Brain microvascular endothelial cell (primary cell): ENCODE data around the gene POU2F1.

Experiments used
- DNase-seq: peaks from one replicate; pipeline ENCODE4 v3.0.0-alpha.2; 2020
- H3K27ac ChIP-seq: fragments of 250-450 bp; sonication (Bioruptor Pico); 2 replicates; pipeline ENCODE4 v1.5.1; 2020; ENCODE audit warnings: mild to moderate bottlenecking, moderate library complexity
- H3K27me3 ChIP-seq: fragments of 250-450 bp; sonication (Bioruptor Pico); replicated peaks from 2 replicates; pipeline ENCODE4 v1.5.1; 2020; ENCODE audit warnings: mild to moderate bottlenecking
- H3K36me3 ChIP-seq: fragments of 250-450 bp; sonication (Bioruptor Pico); replicated peaks from 2 replicates; pipeline ENCODE4 v1.5.1; 2020; ENCODE audit warnings: mild to moderate bottlenecking
- H3K4me3 ChIP-seq: 2 replicates; pipeline ENCODE4 v1.5.1; 2011; ENCODE audit warnings: low read depth, mild to moderate bottlenecking, control low read depth, low read length, moderate library complexity
- in situ Hi-C: cut with HindIII; loops from 2 replicates; pipeline ENCODE4 v1.10.0; 2017; ENCODE audit warnings: low sequenced_read_pairs, low pct_ligation_motif_present
- TF ChIP-seq, protein P1 (sequence below): IDR thresholded peaks from 2 replicates; pipeline ENCODE4 v1.5.1; 2011; ENCODE audit warnings: low read depth, mild to moderate bottlenecking, moderate library complexity, low read length, control low read depth, inconsistent platforms; ENCODE audit errors: missing control alignments

The POU2F1 gene

DNA sequence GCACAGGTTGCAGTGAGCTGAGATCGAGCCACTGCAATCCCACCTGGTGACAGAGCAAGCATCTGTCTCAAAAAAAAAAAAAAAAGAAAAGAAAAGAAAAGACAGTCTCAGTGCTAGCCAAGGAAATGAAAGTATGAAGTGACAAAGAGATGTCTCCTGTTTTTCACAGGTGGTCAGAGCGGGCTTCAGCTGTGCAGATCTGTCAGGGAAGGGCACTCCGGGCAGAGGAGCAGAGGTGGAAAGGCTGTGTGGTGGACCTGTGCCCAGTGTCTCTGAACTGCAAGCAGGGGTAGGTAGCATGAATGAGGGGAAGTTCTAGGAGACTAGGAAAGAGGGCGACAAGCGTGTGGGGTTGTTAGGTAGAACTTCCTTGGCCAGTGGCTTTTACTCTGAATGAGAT, 230.2 kb downstream of the POU2F1 start:
- in situ Hi-C loops: no loop called here
- no peak overlapping the region for H3K4me3 ChIP-seq
- DNase-seq: no peak
- TF ChIP-seq, protein P1, sequence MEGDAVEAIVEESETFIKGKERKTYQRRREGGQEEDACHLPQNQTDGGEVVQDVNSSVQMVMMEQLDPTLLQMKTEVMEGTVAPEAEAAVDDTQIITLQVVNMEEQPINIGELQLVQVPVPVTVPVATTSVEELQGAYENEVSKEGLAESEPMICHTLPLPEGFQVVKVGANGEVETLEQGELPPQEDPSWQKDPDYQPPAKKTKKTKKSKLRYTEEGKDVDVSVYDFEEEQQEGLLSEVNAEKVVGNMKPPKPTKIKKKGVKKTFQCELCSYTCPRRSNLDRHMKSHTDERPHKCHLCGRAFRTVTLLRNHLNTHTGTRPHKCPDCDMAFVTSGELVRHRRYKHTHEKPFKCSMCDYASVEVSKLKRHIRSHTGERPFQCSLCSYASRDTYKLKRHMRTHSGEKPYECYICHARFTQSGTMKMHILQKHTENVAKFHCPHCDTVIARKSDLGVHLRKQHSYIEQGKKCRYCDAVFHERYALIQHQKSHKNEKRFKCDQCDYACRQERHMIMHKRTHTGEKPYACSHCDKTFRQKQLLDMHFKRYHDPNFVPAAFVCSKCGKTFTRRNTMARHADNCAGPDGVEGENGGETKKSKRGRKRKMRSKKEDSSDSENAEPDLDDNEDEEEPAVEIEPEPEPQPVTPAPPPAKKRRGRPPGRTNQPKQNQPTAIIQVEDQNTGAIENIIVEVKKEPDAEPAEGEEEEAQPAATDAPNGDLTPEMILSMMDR: no peak
- no peaks in the 10 kb centered on the region for H3K36me3 ChIP-seq
- H3K27me3 ChIP-seq: no peaks in the 10 kb centered on the region
- no peak overlapping the region for H3K27ac ChIP-seq

DNA sequence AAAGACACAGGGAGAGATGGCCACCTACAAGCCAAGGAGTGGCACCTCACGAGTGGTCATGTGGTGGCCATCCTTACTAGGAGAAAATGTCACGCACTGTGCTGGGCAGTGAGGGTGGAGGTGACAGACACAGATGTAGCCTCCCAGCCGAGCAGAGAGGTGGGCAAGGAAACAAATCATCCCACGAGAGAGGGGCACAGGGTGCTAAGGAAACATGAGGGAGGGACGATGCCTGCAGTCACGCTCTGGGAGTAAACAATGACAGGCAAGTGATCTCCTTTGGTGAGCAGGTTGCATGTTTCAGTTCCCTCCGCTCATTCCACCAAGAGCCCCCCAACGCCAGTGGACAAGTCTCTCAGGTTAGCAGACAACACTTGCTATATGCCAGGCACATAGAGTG, 231.8 kb downstream of the POU2F1 start:
- Histone ChIP-seq H3K27ac (no peak overlapping the region), H3K27me3 (peaks cover 2% of the 10 kb centered on the region), H3K4me3 (no peak overlapping the region), H3K36me3 (no peaks in the 10 kb centered on the region)
- in situ Hi-C loops: no loop called here
- no peak for DNase-seq
- TF ChIP-seq, protein P1: no peak

DNA sequence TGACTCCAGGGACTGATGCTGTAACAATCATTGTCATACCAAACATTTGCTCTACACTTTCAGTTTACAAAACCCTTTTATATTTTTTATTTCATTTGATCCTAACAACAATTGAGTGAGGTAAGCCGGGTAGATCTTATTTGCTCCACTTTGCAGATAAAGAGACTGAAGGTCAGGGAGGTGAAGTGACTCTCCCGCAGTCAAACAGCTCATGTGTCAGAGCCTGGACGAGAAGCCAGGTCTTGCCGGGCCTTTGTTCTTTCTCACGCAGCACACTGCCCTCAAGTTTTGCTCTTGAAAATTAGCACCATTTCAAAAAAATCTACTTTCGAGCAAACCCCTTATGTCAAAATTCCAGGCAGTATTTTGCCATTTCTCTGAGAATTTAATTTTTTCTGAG, 232.4 kb downstream of the POU2F1 start:
- Histone ChIP-seq H3K4me3 (no peak overlapping the region), H3K27me3 (peaks cover 2% of the 10 kb centered on the region), H3K36me3 (no peaks in the 10 kb centered on the region), H3K27ac (no peak overlapping the region)
- in situ Hi-C loops: no loop called here
- TF ChIP-seq, protein P1: no peak
- DNase-seq: no peak

DNA sequence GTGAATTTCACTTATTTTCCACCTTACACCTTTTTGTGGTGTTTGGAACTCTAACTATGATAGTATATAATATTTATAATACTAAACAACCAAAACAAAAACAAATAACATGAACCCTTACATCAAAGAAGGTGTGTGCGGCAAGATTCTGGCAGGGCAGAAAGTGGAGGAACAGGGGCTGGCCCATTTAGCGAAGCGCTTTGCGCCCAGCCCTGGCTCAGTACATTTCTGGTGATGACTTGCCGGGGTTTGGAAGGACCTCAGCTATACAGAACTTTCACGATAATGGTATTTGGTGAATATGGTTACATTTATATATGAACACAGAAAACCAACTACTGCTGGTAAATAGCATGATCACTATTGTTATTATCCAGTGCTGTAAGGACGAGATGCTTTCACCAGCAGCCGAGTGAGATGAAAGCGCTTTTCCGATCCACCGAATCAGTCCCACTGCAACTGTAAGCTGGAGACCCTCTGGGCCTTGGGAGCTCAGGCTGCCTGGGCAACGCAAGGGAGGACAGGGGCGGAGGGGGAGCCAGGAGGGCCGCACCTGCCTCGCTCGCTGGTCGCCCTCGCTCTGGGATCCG, 233.7 kb downstream of the POU2F1 start:
- no peak overlapping the region for H3K27ac ChIP-seq
- peaks cover 2% of the 10 kb centered on the region for H3K27me3 ChIP-seq
- in situ Hi-C loops: no loop called here
- TF ChIP-seq, protein P1: no peak
- no peak for DNase-seq
- no peaks in the 10 kb centered on the region for H3K36me3 ChIP-seq
- peak overlapping the region; percentile 73 for H3K4me3 ChIP-seq

DNA sequence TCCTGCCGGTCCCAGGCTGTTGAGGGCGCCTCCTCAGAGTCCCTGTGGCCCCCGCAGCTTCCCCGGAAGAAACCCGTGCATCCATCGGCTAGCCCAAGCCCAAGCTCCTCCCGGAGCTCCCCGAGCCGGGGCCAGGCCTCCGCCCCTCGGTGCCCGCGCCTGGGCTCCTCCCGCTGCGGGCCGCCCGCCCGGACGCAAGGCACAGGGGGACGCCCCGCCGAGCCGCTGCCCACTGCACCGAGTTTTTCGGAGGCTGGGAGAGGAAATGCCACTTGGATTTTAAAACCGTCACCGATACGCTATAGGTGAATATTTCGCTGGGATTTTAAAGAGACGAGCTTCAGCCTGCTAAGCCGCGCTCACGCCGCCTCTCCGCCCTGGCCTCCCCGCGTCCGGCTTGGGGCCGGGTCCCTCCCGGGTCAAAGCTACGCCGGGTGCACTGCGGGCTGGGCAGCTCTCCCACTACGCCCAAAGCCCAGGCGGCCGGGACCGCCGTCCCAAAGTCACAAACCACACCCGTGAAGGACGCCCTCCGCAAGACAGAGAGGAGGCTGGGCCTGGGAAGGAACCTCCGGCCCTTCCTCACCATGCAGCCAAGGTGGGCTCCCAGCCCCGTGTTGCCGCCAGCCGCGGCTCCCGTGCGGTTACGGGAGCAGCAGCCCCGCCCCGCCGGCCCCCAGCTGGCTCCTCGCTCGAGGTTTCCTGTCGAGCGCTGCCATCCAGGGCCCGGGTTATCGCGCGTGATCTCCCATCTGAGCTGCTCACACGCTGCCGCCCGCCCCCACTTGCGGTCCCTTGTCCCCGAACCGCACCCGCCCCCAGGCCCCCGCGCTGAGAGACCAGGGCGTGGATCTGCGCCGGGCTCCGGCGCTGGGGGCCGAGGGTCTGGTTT, 234.5 kb downstream of the POU2F1 start:
- TF ChIP-seq, protein P1: no peak
- in situ Hi-C loops: no loop called here
- Histone ChIP-seq H3K4me3 (peak overlapping the region; percentile 73), H3K36me3 (no peaks in the 10 kb centered on the region), H3K27ac (no peak overlapping the region), H3K27me3 (peaks cover 2% of the 10 kb centered on the region)
- peak; percentile 14 for DNase-seq
